Thoracic aorta (tissue), 2 donors: ENCODE data around the gene UCK1. TPM values are rescaled to one million over a fixed set of nuclear protein-coding genes. Genes with fewer than 3 reads are reported as not detected.

ENCODE experiments used
- ATAC-seq: fragments of 150-250 bp; one replicate; pipeline ENCODE4 v1.8.0; 2017; ENCODE audit warnings: low read depth; ENCODE audit not compliant: insufficient number of reproducible peaks, low FRiP score
- DNase-seq: peaks from one replicate; pipeline ENCODE4 v3.0.0-alpha.2; 2020; ENCODE audit warnings: low spot score
- H3K27ac ChIP-seq, 2 donors: fragments of 200-600 bp; sonication (generic); 1 replicate in 1 of 2; 2 replicates in 1 of 2; pipeline ENCODE4 v1.5.1; 2016; ENCODE audit warnings: mild to moderate bottlenecking in 2 of 2, moderate library complexity in 2 of 2
- H3K27me3 ChIP-seq: fragments of 200-600 bp; sonication (generic); replicated peaks from 2 replicates; pipeline ENCODE4 v1.6.0; 2016; ENCODE audit warnings: mild to moderate bottlenecking; ENCODE audit not compliant: insufficient read depth
- H3K36me3 ChIP-seq: fragments of 200-600 bp; sonication (generic); one replicate; pipeline ENCODE4 v1.5.1; 2016
- H3K4me1 ChIP-seq, 2 donors: fragments of 200-600 bp; sonication (generic); 1 replicate in 1 of 2; 2 replicates in 1 of 2; pipeline versions ENCODE4 v1.5.1 to v1.6.0; 2016; ENCODE audit warnings: low read depth in 2 of 2, mild to moderate bottlenecking in 1 of 2; ENCODE audit not compliant: control insufficient read depth in 1 of 2
- H3K4me3 ChIP-seq: fragments of 200-600 bp; sonication (generic); 2 replicates; pipeline ENCODE4 v1.5.1; 2016; ENCODE audit warnings: mild to moderate bottlenecking
- H3K9me3 ChIP-seq: fragments of 200-600 bp; sonication (generic); 2 replicates; pipeline ENCODE4 v1.5.1; 2016
- CTCF ChIP-seq: fragments of 200-600 bp; sonication (generic); IDR thresholded peaks from one replicate; pipeline ENCODE4 v1.5.1; 2019; ENCODE audit warnings: antibody characterized with exemption
- total RNA-seq, 2 donors: library from RNA; depleted of rRNA; stranded (reverse); fragments of >200 nt; gene quantifications; one replicate each; pipeline versions ENCODE4 v1.1.0 to v1.2.3, GENCODE V29; 2016

UCK1 gene
- total RNA-seq, 2 donors from 2014 or later = 25.5 to 39.1 TPM

- H3K27ac ChIP-seq = no peak overlapping the region
- peaks cover 50% of the 10 kb centered on the region for H3K36me3 ChIP-seq
- DNase-seq = no peak
- no peak for ATAC-seq
- no peak for TF ChIP-seq CTCF
- no peak overlapping the region for H3K4me3 ChIP-seq
- no peaks in the 10 kb centered on the region for H3K27me3 ChIP-seq
- H3K4me1 ChIP-seq = peaks cover 0 to 18% of the 10 kb centered on the region in 2 donors
- no peaks in the 10 kb centered on the region for H3K9me3 ChIP-seq
These were observed 46.2 kb upstream of the UCK1 start for GRCh38 chr9:131577005-131578000.

GRCh38 chr9:131575946-131576853, 45.1 kb upstream of the UCK1 start:
- no peak for ATAC-seq
- peaks cover 0 to 18% of the 10 kb centered on the region in 2 donors for H3K4me1 ChIP-seq
- H3K4me3 ChIP-seq = no peak overlapping the region
- H3K9me3 ChIP-seq = no peaks in the 10 kb centered on the region
- H3K27ac ChIP-seq = no peak overlapping the region
- peaks cover 48% of the 10 kb centered on the region for H3K36me3 ChIP-seq
- no peak for TF ChIP-seq CTCF
- no peak for DNase-seq
- H3K27me3 ChIP-seq = no peaks in the 10 kb centered on the region

GRCh38 chr9:131574730-131575640, 43.9 kb upstream of the UCK1 start:
- no peak overlapping the region for H3K4me3 ChIP-seq
- no peaks in the 10 kb centered on the region for H3K27me3 ChIP-seq
- ATAC-seq (no peak), DNase-seq (no peak)
- peaks cover 45% of the 10 kb centered on the region for H3K36me3 ChIP-seq
- H3K9me3 ChIP-seq = no peaks in the 10 kb centered on the region
- no peak overlapping the region for H3K27ac ChIP-seq
- H3K4me1 ChIP-seq = peaks cover 0 to 12% of the 10 kb centered on the region in 2 donors
- no peak for TF ChIP-seq CTCF

GRCh38 chr9:131567910-131568309, 36.8 kb upstream of the UCK1 start:
- H3K36me3 ChIP-seq = peaks cover 12% of the 10 kb centered on the region
- ATAC-seq = no peak

More at GRCh38 chr9:131567910-131568309, 36.8 kb upstream of the UCK1 start:
- Histone ChIP-seq H3K9me3 (no peaks in the 10 kb centered on the region), H3K4me3 (no peak overlapping the region), H3K27me3 (no peaks in the 10 kb centered on the region), H3K4me1 (no peaks in the 10 kb centered on the region), H3K27ac (no peak overlapping the region)
- DNase-seq = no peak
- no peak for TF ChIP-seq CTCF
